GM12878 (cell line): Measurements from ENCODE around the gene SCNN1B. TPM values are rescaled to one million over a fixed set of nuclear protein-coding genes. Genes with fewer than 3 reads are reported as not detected.

Experiments used
- ATAC-seq: fragments of 200-7000 bp; cut with Tn5 transposase; 3 replicates; pipeline ENCODE4 v1.9.1; 2020; ENCODE audit warnings: mild to moderate bottlenecking, moderate library complexity
- BruUV-seq: library from RNA; stranded (reverse); fragments of 400-500 nt; replicated peaks from 2 replicates; lab custom pipeline; 2021; lab: Mats Ljungman, UMichigan
- CTCF ChIA-PET: fragments of 300-600 bp; sonication (Branson Sonifier 250); formaldehyde crosslinking; extraction: SDS; loops from one replicate; lab custom pipeline; 2021; ENCODE audit warnings: inconsistent platforms; lab: Yijun Ruan, JAX
- POLR2A ChIA-PET: fragments of 350-600 bp; formaldehyde crosslinking; extraction: SDS; loops from one replicate; lab custom pipeline; 2021; ENCODE audit warnings: inconsistent platforms; lab: Charles Lee
- RAD21 ChIA-PET: fragments of 300-600 bp; sonication (Branson Sonifier 250); formaldehyde crosslinking; loops from one replicate; lab custom pipeline; 2023; ENCODE audit warnings: antibody characterized with exemption; ENCODE audit not compliant: unreplicated experiment; lab: Charles Lee
- SMC1A ChIA-PET: fragments of 300-600 bp; sonication (Branson Sonifier 250); formaldehyde crosslinking; loops from one replicate; lab custom pipeline; 2023; ENCODE audit not compliant: unreplicated experiment, uncharacterized antibody; lab: Charles Lee
- DNase-seq: peaks from one replicate; pipeline ENCODE4 v3.0.0-alpha.2; 2011; ENCODE audit warnings: low read depth, low spot score
- FAIRE-seq: peaks from 3 replicates; lab custom pipeline; 2011; peaks lifted over from hg19 to GRCh38; lab: Jason Lieb, UNC
- H2AFZ ChIP-seq: 2 replicates; pipeline ENCODE4 v1.6.0; 2011; ENCODE audit warnings: low read depth, low read length, control low read depth; ENCODE audit not compliant: control insufficient read depth
- H3K27ac ChIP-seq: 2 replicates; pipeline ENCODE4 v1.5.1; 2011; ENCODE audit warnings: control low read depth; ENCODE audit not compliant: control insufficient read depth, insufficient read depth
- H3K27me3 ChIP-seq, 2 experiments: replicated peaks in 1 of 2; 2 replicates each; pipeline versions ENCODE4 v1.6.0 to v1.6.1; 2011; ENCODE audit warnings: low read length in 1 of 2; ENCODE audit not compliant: control insufficient read depth in 2 of 2, insufficient read depth in 2 of 2
- H3K36me3 ChIP-seq, 2 experiments: 2 replicates each; pipeline ENCODE4 v1.5.1; 2011; ENCODE audit warnings: low read length in 1 of 2; ENCODE audit not compliant: control insufficient read depth in 2 of 2, insufficient read depth in 2 of 2
- H3K4me1 ChIP-seq: 2 replicates; pipeline ENCODE4 v1.6.1; 2011; ENCODE audit warnings: mild to moderate bottlenecking, low read length, moderate library complexity, mixed read lengths; ENCODE audit not compliant: control insufficient read depth, insufficient read depth
- H3K4me2 ChIP-seq: 2 replicates; pipeline ENCODE4 v1.6.0; 2011; ENCODE audit warnings: control low read depth; ENCODE audit not compliant: control insufficient read depth, insufficient read depth
- H3K4me3 ChIP-seq: fragments of 200-600 bp; sonication (generic); 2 replicates; pipeline ENCODE4 v1.5.1; 2016
- H3K79me2 ChIP-seq: 2 replicates; pipeline ENCODE4 v1.6.0; 2011; ENCODE audit warnings: low read length; ENCODE audit not compliant: control insufficient read depth, insufficient read depth
- H3K9ac ChIP-seq: 2 replicates; pipeline ENCODE4 v1.8.0; 2011; ENCODE audit warnings: low read length, control low read depth, mixed read lengths; ENCODE audit not compliant: control insufficient read depth, insufficient read depth
- H3K9me3 ChIP-seq: replicated peaks from 3 replicates; pipeline ENCODE4 v1.5.1; 2011; ENCODE audit warnings: mild to moderate bottlenecking, low read length; ENCODE audit not compliant: control insufficient read depth, insufficient read depth
- H4K20me1 ChIP-seq: 2 replicates; pipeline ENCODE4 v1.6.0; 2011; ENCODE audit not compliant: control insufficient read depth, insufficient read depth
- CBX5 ChIP-seq: sonication (generic); IDR thresholded peaks from 2 replicates; pipeline ENCODE4 v1.6.1; 2016; ENCODE audit warnings: low read depth, moderate library complexity, mild to moderate bottlenecking, inconsistent platforms
- DPF2 ChIP-seq: fragments of 450-650 bp; IDR thresholded peaks from 2 replicates; pipeline ENCODE4 v1.6.1; 2017; ENCODE audit warnings: mild to moderate bottlenecking
- SMC3 ChIP-seq: IDR thresholded peaks from 2 replicates; pipeline ENCODE4 v1.6.1; 2011; ENCODE audit warnings: low read length, improper control_type of control experiment, borderline replicate concordance
- TAF1 ChIP-seq: IDR thresholded peaks from 2 replicates; pipeline ENCODE4 v1.6.1; 2011; ENCODE audit warnings: mild to moderate bottlenecking, low read depth, low read length, borderline replicate concordance
- TCF3 ChIP-seq: IDR thresholded peaks from 2 replicates; pipeline ENCODE4 v1.6.1; 2012; ENCODE audit warnings: low read depth, mild to moderate bottlenecking, low read length, borderline replicate concordance; ENCODE audit not compliant: insufficient read depth
- ZSCAN29 ChIP-seq: fragments of 450-650 bp; IDR thresholded peaks from 2 replicates; pipeline ENCODE4 v1.6.1; 2017; ENCODE audit warnings: mild to moderate bottlenecking, moderate library complexity
- WGBS: methylation state at CpG from one replicate; pipeline ENCODE4 v1.1.6; 2016; ENCODE audit warnings: low lambda C conversion rate; ENCODE audit not compliant: insufficient replicate concordance, insufficient coverage; ENCODE audit errors: missing lambda C conversion rate; 5-methylcytosine and 5-hydroxymethylcytosine counted together
- in situ Hi-C: fragments of 300-500 bp; cut with MboI; formaldehyde crosslinking; loops from 9 replicates; pipeline ENCODE4 v1.14.3; 2018; ENCODE audit warnings: mixed read lengths
- intact Hi-C: fragments of 100-400 bp; cut with micrococcal nuclease; formaldehyde crosslinking; loops from one replicate; pipeline ENCODE4 v1.14.2; 2022; ENCODE audit not compliant: unreplicated experiment
- polyA plus RNA-seq, 11 experiments: library from polyadenylated mRNA; depleted of rRNA in 4 of 11; unstranded in 6 of 11; stranded (reverse) in 5 of 11; fragments of >200 nt; fragmentation: Nextera tagmentation in 4 of 11; fragmentation: Illumina TruSeq in 1 of 11; extraction: Ambion mirVana in 4 of 11; extraction: Trizol in 1 of 11; gene quantifications; 1 replicate in 1 of 11; 2 replicates in 10 of 11; pipeline versions ENCODE4 v1.2.1 to v1.2.3, GENCODE V29; 2011 to 2016; ENCODE audit warnings: inconsistent platforms in 2 of 11, missing spikeins in 2 of 11, low read depth in 1 of 11
- total RNA-seq, 4 experiments: library from RNA; depleted of rRNA in 3 of 4; stranded (reverse); fragments of >200 nt in 3 of 4; fragmentation: Illumina TruSeq in 1 of 4; extraction: Trizol in 1 of 4; gene quantifications; 2 replicates each; pipeline versions ENCODE4 v1.2.1 to v1.2.3, GENCODE V29; 2013 to 2021
- TF ChIP-seq, protein P1 (sequence below): IDR thresholded peaks from 2 replicates; pipeline ENCODE4 v1.6.1; 2012; ENCODE audit warnings: low read depth, low read length, improper control_type of control experiment

SCNN1B gene
- total and polyA plus RNA-seq, 10 of the 15 experiments (the other 5 are each of a cell fraction or from before 2014, with no cell fraction given), result 0.28 to 1.5 (median 0.64) TPM

DNA sequence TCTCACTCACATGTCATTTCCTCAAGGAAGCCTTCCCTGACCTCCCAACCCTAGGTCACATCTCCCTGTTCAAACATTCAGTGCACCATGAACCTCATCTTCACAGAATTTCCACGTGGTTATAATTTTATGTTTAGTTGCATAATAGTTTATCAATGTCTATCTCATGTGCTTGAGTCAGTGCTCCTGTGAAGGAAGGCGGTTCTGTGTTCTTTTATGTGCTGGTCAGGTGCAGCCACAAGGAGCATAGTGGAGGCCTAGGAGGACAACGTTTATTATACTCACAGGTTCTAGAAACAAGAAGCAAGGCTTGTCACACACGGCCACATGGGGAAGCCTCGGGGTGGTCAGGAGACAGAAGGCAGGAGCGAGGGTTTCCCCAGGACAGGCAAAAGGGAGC, 34.5 kb upstream of the SCNN1B start:
- H3K9me3 ChIP-seq, result no peaks in the 10 kb centered on the region
- no peak for FAIRE-seq
- CTCF ChIA-PET, result interaction anchor here (0.7 kb wide), 1 partner anchor 13 kb away, joined by 3 read pairs; no protein-coding TSS in a partner anchor
- no peaks in the 10 kb centered on the region for H4K20me1 ChIP-seq
- RAD21 ChIA-PET, result interaction anchor here (0.6 to 1.3 kb wide), 2 partner anchors 33 to 84 kb away, joined by 3 to 4 read pairs; no protein-coding TSS in a partner anchor
- BruUV-seq, result no TSS peak
- intact Hi-C loops (no loop called here), in situ Hi-C loops (no loop called here)
- H3K79me2 ChIP-seq, result no peaks in the 10 kb centered on the region
- no peak overlapping the region for H3K27ac ChIP-seq
- SMC1A ChIA-PET, result interaction anchor here (0.6 to 1.3 kb wide), 3 partner anchors 20 to 167 kb away, joined by 3 read pairs; no protein-coding TSS in a partner anchor
- TF ChIP-seq SMC3 (no peak), TAF1 (no peak), ZSCAN29 (no peak)
- TF ChIP-seq, protein P1, sequence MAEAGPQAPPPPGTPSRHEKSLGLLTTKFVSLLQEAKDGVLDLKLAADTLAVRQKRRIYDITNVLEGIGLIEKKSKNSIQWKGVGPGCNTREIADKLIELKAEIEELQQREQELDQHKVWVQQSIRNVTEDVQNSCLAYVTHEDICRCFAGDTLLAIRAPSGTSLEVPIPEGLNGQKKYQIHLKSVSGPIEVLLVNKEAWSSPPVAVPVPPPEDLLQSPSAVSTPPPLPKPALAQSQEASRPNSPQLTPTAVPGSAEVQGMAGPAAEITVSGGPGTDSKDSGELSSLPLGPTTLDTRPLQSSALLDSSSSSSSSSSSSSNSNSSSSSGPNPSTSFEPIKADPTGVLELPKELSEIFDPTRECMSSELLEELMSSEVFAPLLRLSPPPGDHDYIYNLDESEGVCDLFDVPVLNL, result no peak
- TF ChIP-seq, all 136 proteins: peak for 0
- POLR2A ChIA-PET, result interaction anchor here (1.0 kb wide), 1 partner anchor 87 kb away, joined by 6 read pairs; no protein-coding TSS in a partner anchor
- WGBS, result 39% methylated on average over 6 of the region's 6 CpGs
- Histone ChIP-seq H3K4me3 (no peak overlapping the region), H3K36me3 (no peaks in the 10 kb centered on the region), H2AFZ (no peak overlapping the region), H3K4me2 (no peak overlapping the region), H3K4me1 (no peaks in the 10 kb centered on the region), H3K9ac (no peak overlapping the region), H3K27me3 (no peaks in the 10 kb centered on the region)
- DNase-seq (no peak), ATAC-seq (no peak; the same call in 2 of the 3 replicates)

DNA sequence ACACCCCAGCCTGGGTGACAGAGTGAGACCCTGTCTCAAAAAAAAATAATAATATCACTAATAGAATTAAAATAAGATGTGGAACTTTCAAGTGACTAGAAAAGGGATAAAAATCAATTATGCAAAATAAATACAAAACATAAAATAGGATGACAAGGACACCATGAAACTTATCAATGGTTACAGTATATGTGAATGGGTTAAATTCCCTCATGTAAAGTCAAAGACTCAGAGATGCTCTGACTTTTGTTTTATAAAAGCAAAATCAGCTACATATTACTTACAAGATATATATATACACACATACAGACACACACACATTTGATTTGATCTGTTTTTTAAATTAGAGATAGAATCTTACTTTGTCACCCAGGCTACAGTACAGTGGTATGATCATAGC, 33.5 kb upstream of the SCNN1B start:
- TF ChIP-seq CBX5 (no peak), TCF3 (no peak), DPF2 (no peak)
- TF ChIP-seq, all 136 proteins: peak for 0
- no peaks in the 10 kb centered on the region for H3K9me3 ChIP-seq
- intact Hi-C loops (no loop called here), in situ Hi-C loops (no loop called here)
- no peaks in the 10 kb centered on the region for H3K36me3 ChIP-seq
- H3K79me2 ChIP-seq, result no peaks in the 10 kb centered on the region
- H3K27ac ChIP-seq, result no peak overlapping the region
- H2AFZ ChIP-seq, result no peak overlapping the region
- RAD21 ChIA-PET, result interaction anchor here (1.3 kb wide), 1 partner anchor 85 kb away, joined by 3 read pairs; no protein-coding TSS in a partner anchor
- SMC1A ChIA-PET, result interaction anchor here (0.7 to 1.3 kb wide), 4 partner anchors 16 to 71 kb away, joined by 3 read pairs; partner anchors contain the start of gene SCNN1B
- no peak overlapping the region for H3K4me2 ChIP-seq
- H3K27me3 ChIP-seq, result no peaks in the 10 kb centered on the region
- no peak for DNase-seq
- no peaks in the 10 kb centered on the region for H4K20me1 ChIP-seq
- no peaks in the 10 kb centered on the region for H3K4me1 ChIP-seq
- CTCF ChIA-PET, result interaction anchor here (0.6 to 2.0 kb wide), 2 partner anchors 166 to 239 kb away, joined by 3 to 8 read pairs; no protein-coding TSS in a partner anchor
- POLR2A ChIA-PET, result interaction anchor here (1.0 kb wide), 1 partner anchor 88 kb away, joined by 6 read pairs; no protein-coding TSS in a partner anchor
- no peak overlapping the region for H3K4me3 ChIP-seq
- no peak for FAIRE-seq
- BruUV-seq, result no TSS peak
- no peak overlapping the region for H3K9ac ChIP-seq
- ATAC-seq, result no peak
